Measurements from ENCODE around the gene ASPRV1. TPM values are rescaled to one million over a fixed set of nuclear protein-coding genes. Genes with fewer than 3 reads are reported as not detected.
"Not testable (repeated sequence)": the region's sequence is repeated elsewhere in the genome, so short reads cannot be mapped to it uniquely, and the experiment has no call there.

The ASPRV1 gene
- total RNA-seq, 2 experiments from 2014 or later, result 0.81 to 0.96 TPM

DNA sequence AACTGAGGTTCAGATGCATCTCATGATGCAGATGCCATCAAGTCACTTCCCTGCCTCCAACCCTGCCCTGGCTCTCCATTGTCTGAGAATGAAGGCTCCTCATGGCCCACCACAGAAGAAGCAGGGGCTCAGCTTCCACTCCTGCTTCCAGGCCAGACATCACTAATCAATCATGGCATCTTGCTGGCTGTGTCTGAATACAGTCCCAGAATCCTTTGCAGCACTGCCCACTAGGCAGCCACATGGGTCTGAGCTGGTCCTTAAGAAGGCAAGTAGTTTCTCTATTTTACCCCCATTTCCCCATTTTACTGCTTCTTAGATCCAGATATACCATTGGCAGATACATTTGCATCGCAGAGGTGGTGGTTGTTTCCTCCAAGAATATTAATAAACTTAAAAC lies 7.3 kb downstream of the ASPRV1 start:
- no peak for DNase-seq
- Mint-ChIP-seq H3K36me3 (ENCODE audit: low read depth) (no peaks in the 10 kb centered on the region), H3K27me3 (no peaks in the 10 kb centered on the region), H3K4me1 (ENCODE audit: low read depth) (no peaks in the 10 kb centered on the region), H3K9me3 (no peaks in the 10 kb centered on the region), H3K4me3 (no peak overlapping the region), H3K27ac (no peak overlapping the region)
- intact Hi-C loops (cut with DNase I, micrococcal nuclease), result no loop called here
- no peak for ATAC-seq (ENCODE audit: poor library complexity)
- Histone ChIP-seq H3K4me1 (ENCODE audit: insufficient read depth, low read length) (peaks cover 4% of the 10 kb centered on the region), H3K27me3 (ENCODE audit: control insufficient read depth in 1 of 2, insufficient read depth in 2 of 2, low read length in 2 of 2) (no peaks in the 10 kb centered on the region), H3K36me3 (ENCODE audit: insufficient read depth, low read length) (no peaks in the 10 kb centered on the region), H3K27ac (ENCODE audit: low read depth in 1 of 2, low read length in 2 of 2) (no peak overlapping the region), H3K9me3 (ENCODE audit: control insufficient read depth in 1 of 2, insufficient read depth in 1 of 2, low read length in 2 of 2) (no peaks in the 10 kb centered on the region), H3K4me3 (ENCODE audit: low read length) (no peak overlapping the region)
- ChIA-PET CTCF (no interaction called here), POLR2A (interaction anchor here (0.8 kb wide), 1 partner anchor 116 kb away, joined by 4 read pairs; no protein-coding TSS in a partner anchor)
- TF ChIP-seq, protein P1, sequence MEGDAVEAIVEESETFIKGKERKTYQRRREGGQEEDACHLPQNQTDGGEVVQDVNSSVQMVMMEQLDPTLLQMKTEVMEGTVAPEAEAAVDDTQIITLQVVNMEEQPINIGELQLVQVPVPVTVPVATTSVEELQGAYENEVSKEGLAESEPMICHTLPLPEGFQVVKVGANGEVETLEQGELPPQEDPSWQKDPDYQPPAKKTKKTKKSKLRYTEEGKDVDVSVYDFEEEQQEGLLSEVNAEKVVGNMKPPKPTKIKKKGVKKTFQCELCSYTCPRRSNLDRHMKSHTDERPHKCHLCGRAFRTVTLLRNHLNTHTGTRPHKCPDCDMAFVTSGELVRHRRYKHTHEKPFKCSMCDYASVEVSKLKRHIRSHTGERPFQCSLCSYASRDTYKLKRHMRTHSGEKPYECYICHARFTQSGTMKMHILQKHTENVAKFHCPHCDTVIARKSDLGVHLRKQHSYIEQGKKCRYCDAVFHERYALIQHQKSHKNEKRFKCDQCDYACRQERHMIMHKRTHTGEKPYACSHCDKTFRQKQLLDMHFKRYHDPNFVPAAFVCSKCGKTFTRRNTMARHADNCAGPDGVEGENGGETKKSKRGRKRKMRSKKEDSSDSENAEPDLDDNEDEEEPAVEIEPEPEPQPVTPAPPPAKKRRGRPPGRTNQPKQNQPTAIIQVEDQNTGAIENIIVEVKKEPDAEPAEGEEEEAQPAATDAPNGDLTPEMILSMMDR (IDR thresholded peaks at IDR 0.05), result no peak

DNA sequence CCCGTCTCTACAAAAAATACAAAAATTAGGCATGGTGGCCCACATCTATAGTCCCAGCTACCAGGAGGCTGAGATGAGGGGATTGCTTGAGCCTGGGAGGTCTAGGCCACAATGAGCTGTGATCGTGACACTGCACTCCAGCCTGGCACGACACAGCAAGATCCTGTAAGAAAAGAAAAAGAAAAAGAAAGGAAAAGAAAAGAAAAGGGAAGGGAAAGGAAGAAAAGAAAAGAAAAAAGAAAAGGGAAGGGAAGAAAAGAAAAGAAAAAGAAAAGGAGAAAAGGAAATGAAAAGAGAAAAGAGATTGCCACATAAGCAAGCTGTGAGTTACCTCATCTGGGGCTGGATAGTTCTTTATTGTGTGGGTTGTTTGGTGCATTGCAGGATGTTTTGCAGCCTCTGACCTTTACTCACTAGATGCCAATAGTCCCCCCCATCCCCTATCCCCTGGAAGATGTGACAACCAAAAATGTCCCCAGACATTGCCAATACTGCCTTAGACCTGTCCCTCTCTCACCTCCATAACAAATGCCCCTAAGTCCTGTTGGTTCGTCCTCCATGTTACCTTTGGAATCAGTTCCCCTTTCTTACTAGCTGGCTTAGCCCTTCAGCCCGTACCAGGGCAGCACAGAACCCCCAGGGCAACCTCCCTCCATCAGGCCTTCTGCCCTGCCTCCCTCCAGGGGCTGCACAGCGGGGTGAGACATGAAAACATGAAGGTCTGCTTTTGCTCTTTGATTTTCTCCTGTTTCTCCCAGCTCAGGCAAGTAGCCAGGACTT lies 8.9 kb downstream of the ASPRV1 start:
- Mint-ChIP-seq H3K27ac (no peak overlapping the region), H3K9me3 (no peaks in the 10 kb centered on the region), H3K4me3 (no peak overlapping the region), H3K36me3 (ENCODE audit: low read depth) (no peaks in the 10 kb centered on the region), H3K27me3 (no peaks in the 10 kb centered on the region), H3K4me1 (ENCODE audit: low read depth) (peaks cover 3% of the 10 kb centered on the region)
- H3K4me3 ChIP-seq (ENCODE audit: low read length), result no peak overlapping the region
- H3K27me3 ChIP-seq (ENCODE audit: control insufficient read depth in 1 of 2, insufficient read depth in 2 of 2, low read length in 2 of 2), result no peaks in the 10 kb centered on the region
- no peak overlapping the region for H3K27ac ChIP-seq (ENCODE audit: low read depth in 1 of 2, low read length in 2 of 2)
- H3K9me3 ChIP-seq (ENCODE audit: control insufficient read depth in 1 of 2, insufficient read depth in 1 of 2, low read length in 2 of 2), result no peaks in the 10 kb centered on the region
- ATAC-seq (ENCODE audit: poor library complexity) (no peak), DNase-seq (no peak)
- H3K4me1 ChIP-seq (ENCODE audit: insufficient read depth, low read length), result peaks cover 10% of the 10 kb centered on the region
- no peaks in the 10 kb centered on the region for H3K36me3 ChIP-seq (ENCODE audit: insufficient read depth, low read length)
- ChIA-PET POLR2A (no interaction called here), CTCF (no interaction called here)
- intact Hi-C loops (cut with DNase I, micrococcal nuclease), result no loop called here
- TF ChIP-seq, protein P1 (IDR thresholded peaks at IDR 0.05), result no peak

DNA sequence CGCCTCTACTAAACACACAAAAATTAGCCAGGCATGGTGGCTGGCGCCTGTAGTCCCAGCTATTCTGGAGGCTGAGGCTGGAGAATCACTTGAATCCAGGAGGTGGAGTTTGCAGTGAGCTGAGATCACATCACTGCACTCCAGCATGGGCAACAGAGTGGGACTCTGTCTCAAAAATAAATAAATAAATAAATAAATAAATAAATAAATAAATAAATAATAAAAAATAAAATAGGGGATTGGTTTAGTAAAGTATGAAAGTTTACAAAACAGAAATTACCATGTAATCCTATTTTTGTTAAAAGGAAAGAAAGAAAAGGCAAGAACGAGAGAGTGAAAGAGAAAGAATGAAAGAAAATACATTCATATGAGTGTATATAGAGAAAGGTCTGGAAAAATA lies 10.8 kb downstream of the ASPRV1 start:
- H3K27ac Mint-ChIP-seq; ATAC-seq (ENCODE audit: poor library complexity); H3K27ac ChIP-seq (ENCODE audit: low read depth in 1 of 2, low read length in 2 of 2); H3K36me3 Mint-ChIP-seq (ENCODE audit: low read depth); H3K4me3 ChIP-seq (ENCODE audit: low read length); H3K36me3 ChIP-seq (ENCODE audit: insufficient read depth, low read length); POLR2A ChIA-PET; H3K27me3 ChIP-seq (ENCODE audit: control insufficient read depth in 1 of 2, insufficient read depth in 2 of 2, low read length in 2 of 2); CTCF ChIA-PET; H3K9me3 Mint-ChIP-seq; H3K4me3 Mint-ChIP-seq; DNase-seq; H3K9me3 ChIP-seq (ENCODE audit: control insufficient read depth in 1 of 2, insufficient read depth in 1 of 2, low read length in 2 of 2); intact Hi-C loops (cut with DNase I, micrococcal nuclease); H3K27me3 Mint-ChIP-seq: not testable (repeated sequence)
- peaks cover 21% of the 10 kb centered on the region for H3K4me1 Mint-ChIP-seq (ENCODE audit: low read depth)
- H3K4me1 ChIP-seq (ENCODE audit: insufficient read depth, low read length), result peaks cover 28% of the 10 kb centered on the region

DNA sequence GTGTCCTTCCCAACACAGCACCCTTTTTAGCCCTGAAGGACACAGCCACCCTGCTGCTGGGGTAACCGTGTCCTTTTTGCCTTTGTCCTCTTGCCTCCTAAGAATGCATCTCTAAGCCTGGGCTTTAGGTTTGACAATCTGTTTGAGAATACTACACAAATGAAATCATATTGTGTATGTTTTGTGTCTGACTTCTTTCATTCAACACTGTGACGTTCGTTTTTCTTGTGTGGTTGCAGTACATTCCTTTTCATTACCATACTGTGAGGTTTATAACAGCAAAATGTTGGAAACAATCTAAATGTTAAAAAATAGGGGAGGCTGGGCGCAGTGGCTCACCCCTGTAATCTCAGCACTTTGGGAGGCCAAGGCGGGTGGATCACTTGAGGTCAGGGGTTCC lies 11.2 kb downstream of the ASPRV1 start:
- Histone ChIP-seq H3K4me3 (ENCODE audit: low read length) (no peak overlapping the region), H3K9me3 (ENCODE audit: control insufficient read depth in 1 of 2, insufficient read depth in 1 of 2, low read length in 2 of 2) (no peaks in the 10 kb centered on the region), H3K27me3 (ENCODE audit: control insufficient read depth in 1 of 2, insufficient read depth in 2 of 2, low read length in 2 of 2) (no peaks in the 10 kb centered on the region), H3K27ac (ENCODE audit: low read depth in 1 of 2, low read length in 2 of 2) (no peak overlapping the region), H3K4me1 (ENCODE audit: insufficient read depth, low read length) (peaks cover 33% of the 10 kb centered on the region), H3K36me3 (ENCODE audit: insufficient read depth, low read length) (no peaks in the 10 kb centered on the region)
- TF ChIP-seq, protein P1 (IDR thresholded peaks at IDR 0.05), result no peak
- ChIA-PET POLR2A (no interaction called here), CTCF (no interaction called here)
- no peak for DNase-seq
- intact Hi-C loops (cut with DNase I, micrococcal nuclease), result no loop called here
- H3K4me3 Mint-ChIP-seq, result no peak overlapping the region
- H3K27ac Mint-ChIP-seq, result no peak overlapping the region
- no peak for ATAC-seq (ENCODE audit: poor library complexity)
- no peaks in the 10 kb centered on the region for H3K36me3 Mint-ChIP-seq (ENCODE audit: low read depth)
- no peaks in the 10 kb centered on the region for H3K27me3 Mint-ChIP-seq
- peaks cover 25% of the 10 kb centered on the region for H3K4me1 Mint-ChIP-seq (ENCODE audit: low read depth)
- no peaks in the 10 kb centered on the region for H3K9me3 Mint-ChIP-seq
